B cell (primary cell): ENCODE measurements around the gene ERBB4. TPM values are rescaled to one million over a fixed set of nuclear protein-coding genes. Genes with fewer than 3 reads are reported as not detected.

Experiments used
- ATAC-seq: fragments of 200-7000 bp; cut with Tn5 transposase; one replicate; pipeline ENCODE4 v1.10.0; 2021; ENCODE audit warnings: low read depth, mild to moderate bottlenecking, moderate number of reproducible peaks, moderate library complexity
- CTCF ChIA-PET: fragments of 350-600 bp; sonication (Branson Sonifier 250); formaldehyde crosslinking; loops from one replicate; lab custom pipeline; 2021; ENCODE audit warnings: antibody characterized with exemption, inconsistent platforms; lab: Charles Lee
- POLR2A ChIA-PET: fragments of 350-600 bp; sonication (Branson Sonifier 250); formaldehyde crosslinking; loops from one replicate; lab custom pipeline; 2021; ENCODE audit warnings: antibody characterized with exemption; lab: Charles Lee
- DNase-seq: peaks from one replicate; pipeline ENCODE4 v3.0.0; 2013
- H2AFZ ChIP-seq: 2 replicates; pipeline ENCODE4 v1.6.1; 2012; ENCODE audit warnings: mild to moderate bottlenecking, low read depth, low read length; ENCODE audit not compliant: insufficient read depth, poor library complexity, severe bottlenecking
- H3K27ac ChIP-seq, 2 donors: 1 replicate in 1 of 2; 2 replicates in 1 of 2; pipeline ENCODE4 v1.5.1; 2012 to 2013; ENCODE audit warnings: low read length in 2 of 2, mild to moderate bottlenecking in 2 of 2, moderate library complexity in 1 of 2
- H3K27me3 ChIP-seq, 4 experiments: fragments of 200-600 bp in 1 of 4; sonication (generic) in 1 of 4; replicated peaks in 1 of 4; 1 replicate in 2 of 4; 2 replicates in 2 of 4; pipeline versions ENCODE4 v1.6.1 to v1.7.0; 2013 to 2016; ENCODE audit warnings: low read length in 3 of 4, mild to moderate bottlenecking in 2 of 4, mixed read lengths in 1 of 4, moderate library complexity in 1 of 4; ENCODE audit not compliant: insufficient read depth in 4 of 4, control insufficient read depth in 3 of 4; ENCODE audit errors: control extremely low read depth in 1 of 4
- H3K36me3 ChIP-seq, 2 experiments: replicated peaks in 1 of 2; 1 replicate in 1 of 2; 2 replicates in 1 of 2; pipeline versions ENCODE4 v1.6.1 to v1.7.1; 2013; ENCODE audit warnings: low read length in 1 of 2; ENCODE audit not compliant: insufficient read depth in 2 of 2, control insufficient read depth in 1 of 2; ENCODE audit errors: control extremely low read depth in 1 of 2, extremely low read depth in 1 of 2
- H3K4me1 ChIP-seq, 2 donors: fragments of 200-600 bp in 1 of 2; sonication (generic) in 1 of 2; 1 replicate in 1 of 2; 2 replicates in 1 of 2; pipeline versions ENCODE4 v1.5.1 to v1.6.1; 2013 to 2017; ENCODE audit warnings: low read length in 2 of 2; ENCODE audit not compliant: control insufficient read depth in 2 of 2, insufficient read depth in 2 of 2
- H3K4me2 ChIP-seq: replicated peaks from 2 replicates; pipeline ENCODE3; 2012; ENCODE audit warnings: mild to moderate bottlenecking, low read depth, low read length; ENCODE audit not compliant: poor library complexity, severe bottlenecking
- H3K4me3 ChIP-seq, 5 experiments: fragments of 200-600 bp in 1 of 5; sonication (generic) in 1 of 5; 1 replicate in 3 of 5; 2 replicates in 2 of 5; pipeline versions ENCODE4 v1.5.1 to v1.7.0; 2011 to 2016; ENCODE audit warnings: low read length in 4 of 5, mild to moderate bottlenecking in 4 of 5, low read depth in 2 of 5, control low read depth in 1 of 5, moderate library complexity in 1 of 5; ENCODE audit not compliant: insufficient read depth in 1 of 5; ENCODE audit errors: control extremely low read depth in 1 of 5, extremely low read depth in 1 of 5
- H3K79me2 ChIP-seq: fragments of 200-600 bp; sonication (generic); one replicate; pipeline ENCODE4 v1.6.0; 2016; ENCODE audit warnings: low read length; ENCODE audit not compliant: control insufficient read depth, insufficient read depth
- H3K9ac ChIP-seq: fragments of 200-600 bp; sonication (generic); 2 replicates; pipeline ENCODE4 v1.6.1; 2017; ENCODE audit warnings: mild to moderate bottlenecking, low read length, moderate library complexity
- H3K9me3 ChIP-seq, 3 donors: one replicate each; pipeline versions ENCODE4 v1.6.1 to v1.7.1; 2013; ENCODE audit warnings: low read length in 2 of 3; ENCODE audit not compliant: control insufficient read depth in 2 of 3, insufficient read depth in 1 of 3; ENCODE audit errors: control extremely low read depth in 1 of 3
- H4K20me1 ChIP-seq: 2 replicates; pipeline ENCODE4 v1.6.0; 2012; ENCODE audit warnings: mild to moderate bottlenecking, low read length; ENCODE audit not compliant: insufficient read depth, control insufficient read depth, poor library complexity, severe bottlenecking
- H3K27ac Mint-ChIP-seq: one replicate; pipeline ENCODE4 v1.8.0; 2021; ENCODE audit warnings: mixed read lengths
- H3K27me3 Mint-ChIP-seq: one replicate; pipeline ENCODE4 v1.8.0; 2021; ENCODE audit warnings: mixed read lengths
- H3K4me1 Mint-ChIP-seq: one replicate; pipeline ENCODE4 v1.8.0; 2021; ENCODE audit warnings: mixed read lengths
- H3K4me3 Mint-ChIP-seq: one replicate; pipeline ENCODE4 v1.8.0; 2021; ENCODE audit warnings: mixed read lengths
- H3K9me3 Mint-ChIP-seq: one replicate; pipeline ENCODE4 v1.8.0; 2022; ENCODE audit warnings: mixed read lengths; ENCODE audit not compliant: insufficient read depth
- EZH2 ChIP-seq: IDR thresholded peaks from 2 replicates; pipeline ENCODE4 v1.6.1; 2012; ENCODE audit warnings: borderline replicate concordance, low read depth, mild to moderate bottlenecking, moderate library complexity, low read length; ENCODE audit not compliant: insufficient read depth, poor library complexity, severe bottlenecking
- WGBS: methylation state at CpG from one replicate; pipeline ENCODE4 v1.1.5; 2013; ENCODE audit warnings: missing lambda C conversion rate; ENCODE audit not compliant: insufficient coverage; 5-methylcytosine and 5-hydroxymethylcytosine counted together
- intact Hi-C: fragments of 100-400 bp; cut with micrococcal nuclease; formaldehyde crosslinking; loops from one replicate; pipeline ENCODE4 v1.10.0; 2022
- polyA plus RNA-seq: library from polyadenylated mRNA; depleted of rRNA; stranded (reverse); fragments of >200 nt; gene quantifications from 2 replicates; pipeline ENCODE4 v1.2.3, GENCODE V29; 2012
- total RNA-seq, 2 donors: library from RNA; stranded (reverse); fragments of 120-200 nt in 1 of 2; gene quantifications; 1 replicate in 1 of 2; 2 replicates in 1 of 2; pipeline versions ENCODE4 v1.2.3 to v1.2.4, GENCODE V29; 2013 to 2022
- TF ChIP-seq, protein P1 (sequence below): fragments of 200-600 bp; IDR thresholded peaks from one replicate; pipeline ENCODE4 v1.8.0; 2022; ENCODE audit warnings: antibody characterized with exemption, mild to moderate bottlenecking

Gene ERBB4
- total and polyA plus RNA-seq, 2 donors (not counting 1 experiment from before 2014, with no cell fraction given) = not detected

DNA sequence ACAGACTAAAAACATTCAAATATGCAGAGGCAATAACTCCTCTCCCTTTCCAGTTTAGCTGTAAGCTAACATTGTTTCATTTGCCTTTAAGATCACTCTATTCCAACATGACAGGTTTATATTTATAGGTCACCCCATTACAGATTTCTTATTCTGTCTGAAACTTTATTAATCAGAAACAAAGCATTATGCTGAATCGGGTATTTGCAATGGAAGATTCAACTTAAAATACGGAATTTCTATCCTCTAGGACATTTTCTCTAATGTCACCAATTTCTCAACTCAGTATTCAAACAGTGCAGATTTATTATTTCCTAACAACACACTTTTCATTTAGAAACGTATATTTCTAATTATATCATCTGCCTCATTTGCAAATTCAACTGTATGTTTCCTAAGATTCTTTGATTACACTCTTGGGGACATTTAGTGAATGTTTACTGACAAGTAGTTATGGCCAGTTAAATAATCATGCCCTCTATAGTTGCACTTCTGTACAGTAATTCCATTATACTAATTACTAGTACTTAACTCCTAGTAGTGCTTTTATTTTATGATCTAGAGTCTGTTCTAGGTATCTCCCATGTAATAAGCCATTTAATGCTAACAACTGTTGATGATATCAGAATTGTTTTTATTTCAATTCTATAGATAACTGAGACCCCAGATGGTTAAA is 358.1 kb downstream of the ERBB4 start:
- no peak overlapping the region for H3K27ac Mint-ChIP-seq
- no peak overlapping the region for H3K4me3 Mint-ChIP-seq
- TF ChIP-seq, protein P1, sequence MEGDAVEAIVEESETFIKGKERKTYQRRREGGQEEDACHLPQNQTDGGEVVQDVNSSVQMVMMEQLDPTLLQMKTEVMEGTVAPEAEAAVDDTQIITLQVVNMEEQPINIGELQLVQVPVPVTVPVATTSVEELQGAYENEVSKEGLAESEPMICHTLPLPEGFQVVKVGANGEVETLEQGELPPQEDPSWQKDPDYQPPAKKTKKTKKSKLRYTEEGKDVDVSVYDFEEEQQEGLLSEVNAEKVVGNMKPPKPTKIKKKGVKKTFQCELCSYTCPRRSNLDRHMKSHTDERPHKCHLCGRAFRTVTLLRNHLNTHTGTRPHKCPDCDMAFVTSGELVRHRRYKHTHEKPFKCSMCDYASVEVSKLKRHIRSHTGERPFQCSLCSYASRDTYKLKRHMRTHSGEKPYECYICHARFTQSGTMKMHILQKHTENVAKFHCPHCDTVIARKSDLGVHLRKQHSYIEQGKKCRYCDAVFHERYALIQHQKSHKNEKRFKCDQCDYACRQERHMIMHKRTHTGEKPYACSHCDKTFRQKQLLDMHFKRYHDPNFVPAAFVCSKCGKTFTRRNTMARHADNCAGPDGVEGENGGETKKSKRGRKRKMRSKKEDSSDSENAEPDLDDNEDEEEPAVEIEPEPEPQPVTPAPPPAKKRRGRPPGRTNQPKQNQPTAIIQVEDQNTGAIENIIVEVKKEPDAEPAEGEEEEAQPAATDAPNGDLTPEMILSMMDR = no peak
- TF ChIP-seq EZH2 = no peak
- no peak overlapping the region for H3K4me2 ChIP-seq
- DNase-seq = no peak
- intact Hi-C loops = no loop called here
- no peak overlapping the region for H3K9ac ChIP-seq
- ChIA-PET POLR2A (no interaction called here), CTCF (no interaction called here)
- H3K36me3 ChIP-seq = no peaks in the 10 kb centered on the region
- H3K4me1 ChIP-seq = no peaks in the 10 kb centered on the region
- no peaks in the 10 kb centered on the region for H3K27me3 ChIP-seq
- no peak overlapping the region for H3K4me3 ChIP-seq
- H3K4me1 Mint-ChIP-seq = no peaks in the 10 kb centered on the region
- H3K9me3 ChIP-seq = no peaks in the 10 kb centered on the region
- WGBS = 100% methylated on average over 2 of the region's 3 CpGs
- no peaks in the 10 kb centered on the region for H3K9me3 Mint-ChIP-seq
- H3K27ac ChIP-seq = no peak overlapping the region
- no peak for ATAC-seq
- H2AFZ ChIP-seq = no peak overlapping the region
- H3K27me3 Mint-ChIP-seq = no peaks in the 10 kb centered on the region
- H4K20me1 ChIP-seq = no peaks in the 10 kb centered on the region
- H3K79me2 ChIP-seq = no peaks in the 10 kb centered on the region

DNA sequence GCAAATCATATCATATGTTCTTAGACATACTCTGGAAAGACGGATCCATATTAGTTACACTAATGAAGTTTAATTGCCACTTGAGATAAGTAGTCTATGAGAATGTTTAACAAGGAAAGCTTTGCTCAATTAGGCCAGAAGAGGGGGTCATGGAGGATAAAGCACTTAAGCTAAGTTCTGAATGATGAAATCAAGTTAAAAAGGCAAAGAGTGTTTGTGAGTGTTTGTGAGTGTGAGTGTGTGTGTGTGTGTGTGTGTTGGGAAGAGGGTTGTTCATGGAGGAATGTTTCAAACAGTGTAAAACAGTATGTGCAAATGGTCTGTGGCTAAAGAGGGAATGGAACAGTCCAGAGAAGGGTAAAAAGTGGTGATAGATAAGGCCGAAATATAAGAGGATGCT is 360.9 kb downstream of the ERBB4 start:
- no peaks in the 10 kb centered on the region for H3K27me3 Mint-ChIP-seq
- no CpG with 5 or more reads among the region's 2 CpGs for WGBS
- Histone ChIP-seq H3K27me3 (no peaks in the 10 kb centered on the region), H3K36me3 (no peaks in the 10 kb centered on the region), H3K9me3 (no peaks in the 10 kb centered on the region), H3K4me1 (no peaks in the 10 kb centered on the region), H3K4me2 (no peak overlapping the region), H2AFZ (no peak overlapping the region), H3K79me2 (no peaks in the 10 kb centered on the region), H3K9ac (no peak overlapping the region), H3K27ac (no peak overlapping the region), H4K20me1 (no peaks in the 10 kb centered on the region), H3K4me3 (no peak overlapping the region)
- ATAC-seq (no peak), DNase-seq (no peak)
- no peaks in the 10 kb centered on the region for H3K9me3 Mint-ChIP-seq
- H3K27ac Mint-ChIP-seq = no peak overlapping the region
- H3K4me1 Mint-ChIP-seq = no peaks in the 10 kb centered on the region
- intact Hi-C loops = no loop called here
- CTCF ChIA-PET = no interaction called here
- POLR2A ChIA-PET = no interaction called here
- TF ChIP-seq, protein P1 = no peak
- TF ChIP-seq EZH2 = no peak
- H3K4me3 Mint-ChIP-seq = no peak overlapping the region
